Thyroid gland (tissue), 4 donors: ENCODE measurements around the gene SCPEP1. TPM values are rescaled to one million over a fixed set of nuclear protein-coding genes. Genes with fewer than 3 reads are reported as not detected.

Experiments
- DNase-seq, 2 donors: peaks; one replicate each; pipeline ENCODE4 v3.0.0-alpha.2; 2019
- H3K27ac ChIP-seq, 3 donors: fragments of 200-600 bp; sonication (generic); 1 replicate in 2 of 3; 2 replicates in 1 of 3; pipeline ENCODE4 v1.5.1; 2016 to 2019; ENCODE audit warnings: mild to moderate bottlenecking in 1 of 3, moderate library complexity in 1 of 3
- H3K27me3 ChIP-seq: fragments of 200-600 bp; sonication (generic); one replicate; pipeline ENCODE4 v1.5.1; 2019
- H3K36me3 ChIP-seq, 2 donors: fragments of 200-600 bp; sonication (generic); one replicate each; pipeline ENCODE4 v1.5.1; 2016 to 2019
- H3K4me1 ChIP-seq, 2 donors: fragments of 200-600 bp; sonication (generic); one replicate each; pipeline ENCODE4 v1.5.1; 2017 to 2019
- H3K4me3 ChIP-seq, 3 donors: fragments of 200-600 bp; sonication (generic); replicated peaks in 1 of 3; 1 replicate in 2 of 3; 2 replicates in 1 of 3; pipeline ENCODE4 v1.5.1; 2016; ENCODE audit warnings: mild to moderate bottlenecking in 1 of 3
- H3K9me3 ChIP-seq: fragments of 200-600 bp; sonication (generic); one replicate; pipeline ENCODE4 v1.5.1; 2017
- CTCF ChIP-seq, 6 experiments: fragments of 200-600 bp in 3 of 6; fragments of 450-650 bp in 3 of 6; sonication (generic) in 3 of 6; IDR thresholded peaks; one replicate each; pipeline ENCODE4 v1.5.1; 2016 to 2019; ENCODE audit warnings: antibody characterized with exemption in 6 of 6, mild to moderate bottlenecking in 2 of 6, inconsistent platforms in 1 of 6, moderate library complexity in 1 of 6
- POLR2A ChIP-seq, 2 donors: fragments of 450-650 bp; IDR thresholded peaks; one replicate each; pipeline ENCODE4 v1.6.1; 2017; ENCODE audit warnings: antibody characterized with exemption in 2 of 2, mild to moderate bottlenecking in 2 of 2, moderate library complexity in 1 of 2
- WGBS, 2 donors: methylation state at CpG; one replicate each; pipeline ENCODE4 v1.1.5; 2017; 5-methylcytosine and 5-hydroxymethylcytosine counted together
- intact Hi-C: fragments of 100-400 bp; cut with DNase I; formaldehyde crosslinking; loops from one replicate; pipeline ENCODE4 v1.15.1; 2023
- total RNA-seq, 4 donors: library from RNA; depleted of rRNA; stranded (reverse); fragments of >200 nt; gene quantifications; one replicate each; pipeline ENCODE4 v1.2.3, GENCODE V29; 2016

SCPEP1 gene
- total RNA-seq, 4 donors from 2014 or later, result 260 to 354 (median 284) TPM

- intact Hi-C loops, result no loop called here
- WGBS, 2 donors, result 96 to 98% methylated on average over 8 of the region's 8 CpGs
- no peak overlapping the region for H3K27ac ChIP-seq
- H3K4me1 ChIP-seq, result no peaks in the 10 kb centered on the region
- DNase-seq, result no peak
- H3K9me3 ChIP-seq, result no peaks in the 10 kb centered on the region
- no peak overlapping the region for H3K4me3 ChIP-seq
- TF ChIP-seq CTCF (IDR thresholded peaks at IDR 0.05) (no peak), POLR2A (IDR thresholded peaks at IDR 0.05) (no peak)
- H3K36me3 ChIP-seq, result peaks cover 9 to 17% of the 10 kb centered on the region in 2 donors
- H3K27me3 ChIP-seq, result no peaks in the 10 kb centered on the region
Observed at GRCh38 chr17:56933151-56933745, 44.7 kb upstream of the SCPEP1 start.

GRCh38 chr17:56933868-56934267 lies 44.1 kb upstream of the SCPEP1 start:
- peaks cover 9 to 21% of the 10 kb centered on the region in 2 donors for H3K36me3 ChIP-seq
- WGBS, 2 donors, result 85 to 97% methylated on average over 1 of the region's 1 CpG
- no peak for DNase-seq
- no peak overlapping the region for H3K27ac ChIP-seq
- intact Hi-C loops, result no loop called here
- TF ChIP-seq POLR2A (IDR thresholded peaks at IDR 0.05) (no peak), CTCF (IDR thresholded peaks at IDR 0.05) (no peak)
- H3K4me1 ChIP-seq, result no peaks in the 10 kb centered on the region
- no peak overlapping the region for H3K4me3 ChIP-seq
- H3K27me3 ChIP-seq, result no peaks in the 10 kb centered on the region
- H3K9me3 ChIP-seq, result no peaks in the 10 kb centered on the region

GRCh38 chr17:56934280-56934679 lies 43.7 kb upstream of the SCPEP1 start:
- TF ChIP-seq CTCF (IDR thresholded peaks at IDR 0.05) (no peak), POLR2A (IDR thresholded peaks at IDR 0.05) (no peak)
- Histone ChIP-seq H3K27ac (no peak overlapping the region), H3K4me1 (no peaks in the 10 kb centered on the region), H3K4me3 (no peak overlapping the region), H3K36me3 (peaks cover 9 to 21% of the 10 kb centered on the region in 2 donors), H3K9me3 (no peaks in the 10 kb centered on the region), H3K27me3 (no peaks in the 10 kb centered on the region)
- intact Hi-C loops, result no loop called here
- no peak for DNase-seq
- 96% methylated on average over 4 of the region's 4 CpGs for WGBS, 2 donors

GRCh38 chr17:56935461-56935860 lies 42.5 kb upstream of the SCPEP1 start:
- TF ChIP-seq POLR2A (IDR thresholded peaks at IDR 0.05) (no peak), CTCF (IDR thresholded peaks at IDR 0.05) (no peak)
- peaks cover 9 to 23% of the 10 kb centered on the region in 2 donors for H3K36me3 ChIP-seq
- H3K27ac ChIP-seq, result no peak overlapping the region
- intact Hi-C loops, result no loop called here
- H3K9me3 ChIP-seq, result no peaks in the 10 kb centered on the region
- no peak overlapping the region for H3K4me3 ChIP-seq
- no peaks in the 10 kb centered on the region for H3K4me1 ChIP-seq
- DNase-seq, result no peak
- 89 to 93% methylated on average over 3 of the region's 3 CpGs for WGBS, 2 donors
- H3K27me3 ChIP-seq, result no peaks in the 10 kb centered on the region

GRCh38 chr17:56936697-56937322 lies 41.1 kb upstream of the SCPEP1 start:
- intact Hi-C loops, result no loop called here

More at GRCh38 chr17:56936697-56937322, 41.1 kb upstream of the SCPEP1 start:
- H3K27ac ChIP-seq, result no peak overlapping the region
- TF ChIP-seq POLR2A (IDR thresholded peaks at IDR 0.05) (no peak), CTCF (IDR thresholded peaks at IDR 0.05) (no peak)
- H3K27me3 ChIP-seq, result no peaks in the 10 kb centered on the region
- WGBS, 2 donors, result 79 to 82% methylated on average over 6 of the region's 6 CpGs
- no peak for DNase-seq
- H3K4me3 ChIP-seq, result no peak overlapping the region
- peaks cover 16 to 34% of the 10 kb centered on the region in 2 donors for H3K36me3 ChIP-seq
- H3K9me3 ChIP-seq, result no peaks in the 10 kb centered on the region
- no peaks in the 10 kb centered on the region for H3K4me1 ChIP-seq
